Mesothelial cell of epicardium (in vitro differentiated cells): ENCODE data around the gene TXNDC16. TPM values are rescaled to one million over a fixed set of nuclear protein-coding genes. Genes with fewer than 3 reads are reported as not detected.

Experiments used
- DNase-seq, 2 experiments: peaks; one replicate each; pipeline ENCODE4 v3.0.0; 2021; ENCODE audit warnings: low spot score in 2 of 2; ENCODE audit not compliant: unreplicated experiment in 2 of 2
- H3K27ac Mint-ChIP-seq: 2 replicates; pipeline ENCODE4 v1.8.0; 2021; ENCODE audit warnings: mixed read lengths
- H3K27me3 Mint-ChIP-seq: 2 replicates; pipeline ENCODE4 v1.8.0; 2021; ENCODE audit warnings: low read depth, mixed read lengths
- H3K36me3 Mint-ChIP-seq: 2 replicates; pipeline ENCODE4 v1.8.0; 2021; ENCODE audit warnings: mixed read lengths
- H3K4me1 Mint-ChIP-seq: 2 replicates; pipeline ENCODE4 v1.8.0; 2021; ENCODE audit warnings: mixed read lengths
- H3K4me3 Mint-ChIP-seq: 2 replicates; pipeline ENCODE4 v1.8.0; 2021; ENCODE audit warnings: mild to moderate bottlenecking, moderate library complexity, mixed read lengths
- H3K9me3 Mint-ChIP-seq: 2 replicates; pipeline ENCODE4 v1.8.0; 2021; ENCODE audit warnings: mixed read lengths
- total RNA-seq: library from RNA; stranded (reverse); gene quantifications from 3 replicates; pipeline ENCODE4 v1.2.1, GENCODE V29; 2021
- TF ChIP-seq, protein P1 (sequence below): fragments of 200-600 bp; sonication (generic); IDR thresholded peaks from one replicate; pipeline ENCODE4 v1.5.0; 2021; ENCODE audit warnings: antibody characterized with exemption; ENCODE audit not compliant: unreplicated experiment

TXNDC16 gene
- total RNA-seq, 1 donor from 2014 or later: 12.7 TPM

DNA sequence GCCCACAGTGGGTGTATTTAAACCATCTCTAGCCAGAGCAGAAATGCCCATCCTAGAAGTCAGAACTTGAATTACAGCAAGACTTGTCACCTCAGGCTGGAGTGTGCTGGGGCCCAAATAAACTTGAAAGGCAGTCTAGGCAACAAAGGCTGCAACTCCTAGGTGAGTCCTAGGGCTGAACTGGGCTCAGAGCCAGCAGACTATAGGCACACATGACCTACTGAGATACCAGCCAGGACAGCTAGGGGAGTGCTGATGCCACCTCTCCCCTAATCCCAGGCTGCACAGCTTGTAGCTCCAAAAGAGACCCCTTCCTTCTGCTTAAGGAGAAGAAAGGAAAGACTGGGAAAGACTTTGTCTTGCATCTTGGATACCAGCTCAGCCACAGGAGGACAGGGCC is 106.0 kb downstream of the TXNDC16 start:
- H3K9me3 Mint-ChIP-seq: peaks cover 33% of the 10 kb centered on the region
- no peak for DNase-seq
- H3K4me3 Mint-ChIP-seq: no peak overlapping the region

DNA sequence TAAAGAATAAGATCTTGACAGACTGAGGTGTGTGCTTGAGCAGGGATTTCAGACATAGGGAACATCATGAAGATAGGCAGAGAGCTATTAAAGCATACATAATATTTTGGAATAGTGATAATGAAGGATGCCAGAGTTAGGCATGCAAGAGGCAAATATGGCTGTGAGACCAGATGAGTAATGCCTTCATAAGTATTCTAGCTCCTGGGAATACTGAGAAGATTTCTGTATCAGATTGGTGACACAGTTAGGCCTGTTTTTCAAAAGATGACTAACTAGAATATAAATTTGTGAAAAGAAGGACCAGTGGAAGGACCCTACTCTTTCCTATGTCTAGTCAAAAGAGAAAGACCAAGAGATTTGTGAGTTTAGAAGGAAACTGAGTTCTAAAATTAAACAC is 108.8 kb downstream of the TXNDC16 start:
- Mint-ChIP-seq H3K27ac (no peak overlapping the region), H3K36me3 (peaks cover 22% of the 10 kb centered on the region), H3K4me3 (no peak overlapping the region), H3K27me3 (no peaks in the 10 kb centered on the region), H3K4me1 (peaks cover 6% of the 10 kb centered on the region), H3K9me3 (peaks cover 13% of the 10 kb centered on the region)
- TF ChIP-seq, protein P1, sequence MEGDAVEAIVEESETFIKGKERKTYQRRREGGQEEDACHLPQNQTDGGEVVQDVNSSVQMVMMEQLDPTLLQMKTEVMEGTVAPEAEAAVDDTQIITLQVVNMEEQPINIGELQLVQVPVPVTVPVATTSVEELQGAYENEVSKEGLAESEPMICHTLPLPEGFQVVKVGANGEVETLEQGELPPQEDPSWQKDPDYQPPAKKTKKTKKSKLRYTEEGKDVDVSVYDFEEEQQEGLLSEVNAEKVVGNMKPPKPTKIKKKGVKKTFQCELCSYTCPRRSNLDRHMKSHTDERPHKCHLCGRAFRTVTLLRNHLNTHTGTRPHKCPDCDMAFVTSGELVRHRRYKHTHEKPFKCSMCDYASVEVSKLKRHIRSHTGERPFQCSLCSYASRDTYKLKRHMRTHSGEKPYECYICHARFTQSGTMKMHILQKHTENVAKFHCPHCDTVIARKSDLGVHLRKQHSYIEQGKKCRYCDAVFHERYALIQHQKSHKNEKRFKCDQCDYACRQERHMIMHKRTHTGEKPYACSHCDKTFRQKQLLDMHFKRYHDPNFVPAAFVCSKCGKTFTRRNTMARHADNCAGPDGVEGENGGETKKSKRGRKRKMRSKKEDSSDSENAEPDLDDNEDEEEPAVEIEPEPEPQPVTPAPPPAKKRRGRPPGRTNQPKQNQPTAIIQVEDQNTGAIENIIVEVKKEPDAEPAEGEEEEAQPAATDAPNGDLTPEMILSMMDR: no peak
- DNase-seq: no peak

More for the DNA sequence above, 106.0 kb downstream of the TXNDC16 start:
- TF ChIP-seq, protein P1: no peak
- H3K27me3 Mint-ChIP-seq: no peaks in the 10 kb centered on the region
- no peak overlapping the region for H3K27ac Mint-ChIP-seq
- no peaks in the 10 kb centered on the region for H3K4me1 Mint-ChIP-seq
- H3K36me3 Mint-ChIP-seq: peaks cover 43% of the 10 kb centered on the region

DNA sequence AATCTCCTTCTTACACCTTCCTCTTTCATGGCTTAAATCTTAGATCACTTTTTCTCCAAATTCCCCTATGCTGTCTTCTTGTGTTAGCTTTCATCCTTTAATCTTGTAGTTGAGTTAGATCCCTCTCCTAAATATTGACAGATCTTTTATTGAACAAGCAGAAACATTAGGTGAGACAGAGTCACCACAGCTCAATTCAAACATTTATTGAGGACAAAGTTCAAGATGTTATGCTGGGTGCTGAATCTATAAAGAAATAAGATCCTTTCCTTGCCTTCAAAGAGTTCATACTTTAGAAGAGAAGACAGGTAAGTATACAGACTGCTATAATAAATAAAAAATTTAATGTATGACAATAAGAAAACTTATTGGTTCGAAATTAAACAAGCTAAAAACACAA is 109.7 kb downstream of the TXNDC16 start:
- peaks cover 4% of the 10 kb centered on the region for H3K9me3 Mint-ChIP-seq
- no peaks in the 10 kb centered on the region for H3K27me3 Mint-ChIP-seq
- no peak overlapping the region for H3K4me3 Mint-ChIP-seq
- peaks cover 18% of the 10 kb centered on the region for H3K36me3 Mint-ChIP-seq
- peaks cover 6% of the 10 kb centered on the region for H3K4me1 Mint-ChIP-seq
- no peak overlapping the region for H3K27ac Mint-ChIP-seq
- TF ChIP-seq, protein P1: no peak
- DNase-seq: no peak

DNA sequence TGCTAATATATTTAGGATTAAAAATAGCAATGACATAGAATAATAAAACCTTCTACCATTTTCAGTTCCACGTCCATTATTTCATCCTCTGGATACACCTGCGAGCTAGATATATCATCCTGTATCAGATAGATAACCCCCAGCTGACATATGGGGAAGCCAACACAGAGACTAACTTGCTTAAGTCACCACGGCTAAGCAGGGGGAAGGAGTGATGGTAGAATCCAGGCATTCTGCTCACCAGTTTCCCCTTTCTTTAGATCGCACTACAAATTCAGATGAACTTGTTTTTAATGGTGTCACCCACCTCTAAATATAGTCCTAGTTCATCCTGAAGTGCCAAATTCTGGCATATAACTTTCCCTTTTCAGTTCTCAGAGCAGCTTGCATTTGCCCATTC is 110.1 kb downstream of the TXNDC16 start:
- Mint-ChIP-seq H3K4me1 (peaks cover 6% of the 10 kb centered on the region), H3K4me3 (no peak overlapping the region), H3K27me3 (no peaks in the 10 kb centered on the region), H3K36me3 (peaks cover 17% of the 10 kb centered on the region), H3K27ac (no peak overlapping the region), H3K9me3 (no peaks in the 10 kb centered on the region)
- TF ChIP-seq, protein P1: no peak
- no peak for DNase-seq

DNA sequence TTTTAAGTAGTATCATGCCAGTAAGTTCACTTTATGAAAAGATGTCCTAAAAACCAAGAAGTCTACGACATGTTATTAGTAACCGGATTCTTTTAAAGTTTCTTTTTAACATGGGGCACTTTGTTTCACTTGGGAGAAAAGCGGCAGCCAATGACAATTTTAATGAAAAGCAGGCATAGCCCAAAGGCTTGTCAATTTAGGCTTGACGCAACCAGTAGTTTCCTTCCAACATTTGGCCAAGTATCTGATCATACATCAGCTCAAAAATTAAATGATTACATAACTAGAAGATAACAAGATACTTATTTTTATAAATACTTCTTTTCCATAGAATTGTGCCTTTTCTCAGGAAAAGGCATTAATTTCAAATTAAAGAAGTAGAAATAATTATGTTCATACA is 112.8 kb downstream of the TXNDC16 start:
- Mint-ChIP-seq H3K27ac (peak overlapping the region; percentile 67), H3K4me3 (no peak overlapping the region), H3K27me3 (no peaks in the 10 kb centered on the region), H3K9me3 (no peaks in the 10 kb centered on the region), H3K4me1 (peaks cover 6% of the 10 kb centered on the region), H3K36me3 (peaks cover 20% of the 10 kb centered on the region)
- DNase-seq: no peak
- TF ChIP-seq, protein P1: no peak

DNA sequence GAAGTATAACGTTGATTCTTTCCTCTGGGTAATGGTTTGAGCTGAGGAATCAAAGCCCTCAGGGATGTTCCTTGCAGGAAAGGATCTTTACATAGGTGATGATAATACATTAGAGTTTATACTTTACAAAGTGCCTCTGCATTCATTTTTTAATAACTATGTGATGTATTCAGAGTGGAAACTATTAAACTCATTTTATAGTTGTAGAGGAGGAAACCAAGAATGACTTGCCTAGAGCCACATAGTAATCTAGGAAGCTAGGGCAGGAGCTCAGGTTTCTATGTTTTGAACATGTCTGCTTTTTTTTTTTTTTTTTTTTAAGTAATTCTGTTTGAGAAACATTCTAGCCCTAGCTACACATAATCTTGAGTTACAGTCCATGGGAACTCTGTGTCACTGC is 117.3 kb downstream of the TXNDC16 start:
- Mint-ChIP-seq H3K4me3 (no peak overlapping the region), H3K27ac (no peak overlapping the region), H3K9me3 (no peaks in the 10 kb centered on the region), H3K36me3 (peaks cover 13% of the 10 kb centered on the region), H3K27me3 (no peaks in the 10 kb centered on the region), H3K4me1 (peaks cover 6% of the 10 kb centered on the region)
- DNase-seq: no peak
- TF ChIP-seq, protein P1: no peak
